SK-N-MC (cell line): Measurements from ENCODE around the gene CAMK1G.
A peak's percentile ranks its signal among the peaks of the same experiment; 100 is the strongest.

Experiments used
- DNase-seq: peaks from one replicate; pipeline ENCODE4 v3.0.0-alpha.2; 2011; ENCODE audit warnings: low read depth, low spot score
- H3K27ac ChIP-seq: fragments of 200-600 bp; sonication (generic); 2 replicates; pipeline ENCODE4 v1.5.1; 2016; ENCODE audit warnings: mixed run types
- H3K36me3 ChIP-seq: fragments of 200-600 bp; sonication (generic); 2 replicates; pipeline ENCODE4 v1.6.1; 2017; ENCODE audit warnings: antibody characterized with exemption, low read length, mixed read lengths; ENCODE audit not compliant: insufficient read depth
- H3K4me3 ChIP-seq: fragments of 200-600 bp; sonication (generic); 2 replicates; pipeline ENCODE4 v1.5.1; 2016
- H3K9ac ChIP-seq: fragments of 200-600 bp; sonication (generic); 2 replicates; pipeline ENCODE4 v1.8.0; 2017; ENCODE audit warnings: mixed run types, mixed read lengths; ENCODE audit not compliant: insufficient read length
- H3K9me3 ChIP-seq: fragments of 200-600 bp; sonication (generic); 2 replicates; pipeline ENCODE4 v1.6.1; 2017; ENCODE audit warnings: low read depth, mild to moderate bottlenecking, antibody characterized with exemption, low read length, moderate library complexity, mixed read lengths
- EZH2 ChIP-seq: fragments of 200-600 bp; sonication (generic); IDR thresholded peaks from one replicate; pipeline ENCODE4 v1.6.1; 2017; ENCODE audit warnings: antibody characterized with exemption
- FOXP2 ChIP-seq: optimal IDR thresholded peaks from 2 replicates; pipeline ENCODE3; 2011; ENCODE audit warnings: mild to moderate bottlenecking, moderate library complexity; ENCODE audit not compliant: insufficient read depth; ENCODE audit errors: extremely low read length, control extremely low read depth
- POLR2AphosphoS5 ChIP-seq: IDR thresholded peaks from 2 replicates; pipeline ENCODE4 v1.6.1; 2012; ENCODE audit warnings: mild to moderate bottlenecking, low read depth, low read length, borderline replicate concordance

Gene CAMK1G

DNA sequence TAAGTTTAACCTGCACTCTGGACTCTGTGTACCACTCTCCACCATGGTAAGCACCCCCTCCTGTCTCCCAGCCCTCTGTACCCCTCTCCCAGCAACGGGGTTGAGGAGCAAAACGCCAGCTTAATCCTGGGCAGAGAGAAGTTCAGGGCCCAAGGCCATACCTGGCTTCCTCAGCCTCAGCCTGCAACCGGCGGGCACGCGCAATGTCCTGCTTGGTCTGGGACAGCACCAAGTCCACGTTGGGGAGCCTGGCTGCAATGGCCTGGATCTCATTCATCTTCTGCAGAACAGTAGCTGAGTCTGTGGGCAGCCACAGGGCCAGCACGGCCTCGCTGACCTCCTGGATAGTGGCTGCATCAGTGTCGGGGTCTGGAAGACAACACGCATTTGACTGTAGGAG, 34.8 kb downstream of the CAMK1G start:
- H3K4me3 ChIP-seq = no peak overlapping the region
- H3K27ac ChIP-seq = no peak overlapping the region
- no peak for DNase-seq
- no peaks in the 10 kb centered on the region for H3K9me3 ChIP-seq
- H3K9ac ChIP-seq = no peak overlapping the region
- H3K36me3 ChIP-seq = no peaks in the 10 kb centered on the region
- TF ChIP-seq FOXP2 = no peak
- TF ChIP-seq EZH2 = no peak
- no peak for TF ChIP-seq POLR2AphosphoS5

DNA sequence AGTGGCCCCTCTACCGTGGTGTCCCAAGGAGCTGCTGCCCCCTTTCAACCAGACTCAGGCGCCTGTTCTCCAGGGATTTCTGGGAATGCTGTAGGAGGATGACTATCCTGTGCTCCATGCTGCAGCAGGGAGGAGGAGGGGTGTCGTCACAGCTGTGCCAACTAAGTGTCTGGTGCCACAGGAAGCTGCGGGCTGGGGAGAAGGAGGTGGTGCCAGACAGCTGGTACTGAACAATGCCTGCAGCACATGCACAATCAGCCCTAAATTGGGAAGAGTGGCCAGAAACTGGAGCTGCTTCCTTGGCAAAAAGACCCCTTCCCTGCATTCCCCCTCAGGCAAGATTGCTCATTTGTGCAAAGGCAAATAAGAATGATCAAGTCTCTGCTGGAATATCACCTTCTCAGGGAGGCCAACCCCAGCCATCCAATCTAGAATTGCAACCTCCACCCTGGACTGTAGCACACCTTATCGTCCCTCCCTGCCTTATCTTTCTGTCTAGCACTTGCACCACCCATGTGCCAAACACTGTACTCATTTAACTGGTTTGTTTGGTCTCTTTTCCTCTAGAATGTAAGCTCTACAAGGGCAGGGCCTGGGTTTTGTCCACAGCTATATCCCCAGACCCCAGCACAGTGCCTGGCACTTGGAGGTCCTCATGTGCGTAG, 35.4 kb downstream of the CAMK1G start:
- Histone ChIP-seq H3K27ac (no peak overlapping the region), H3K9ac (no peak overlapping the region), H3K36me3 (no peaks in the 10 kb centered on the region), H3K9me3 (no peaks in the 10 kb centered on the region), H3K4me3 (no peak overlapping the region)
- DNase-seq = no peak
- TF ChIP-seq FOXP2 (no peak), EZH2 (no peak), POLR2AphosphoS5 (no peak)

DNA sequence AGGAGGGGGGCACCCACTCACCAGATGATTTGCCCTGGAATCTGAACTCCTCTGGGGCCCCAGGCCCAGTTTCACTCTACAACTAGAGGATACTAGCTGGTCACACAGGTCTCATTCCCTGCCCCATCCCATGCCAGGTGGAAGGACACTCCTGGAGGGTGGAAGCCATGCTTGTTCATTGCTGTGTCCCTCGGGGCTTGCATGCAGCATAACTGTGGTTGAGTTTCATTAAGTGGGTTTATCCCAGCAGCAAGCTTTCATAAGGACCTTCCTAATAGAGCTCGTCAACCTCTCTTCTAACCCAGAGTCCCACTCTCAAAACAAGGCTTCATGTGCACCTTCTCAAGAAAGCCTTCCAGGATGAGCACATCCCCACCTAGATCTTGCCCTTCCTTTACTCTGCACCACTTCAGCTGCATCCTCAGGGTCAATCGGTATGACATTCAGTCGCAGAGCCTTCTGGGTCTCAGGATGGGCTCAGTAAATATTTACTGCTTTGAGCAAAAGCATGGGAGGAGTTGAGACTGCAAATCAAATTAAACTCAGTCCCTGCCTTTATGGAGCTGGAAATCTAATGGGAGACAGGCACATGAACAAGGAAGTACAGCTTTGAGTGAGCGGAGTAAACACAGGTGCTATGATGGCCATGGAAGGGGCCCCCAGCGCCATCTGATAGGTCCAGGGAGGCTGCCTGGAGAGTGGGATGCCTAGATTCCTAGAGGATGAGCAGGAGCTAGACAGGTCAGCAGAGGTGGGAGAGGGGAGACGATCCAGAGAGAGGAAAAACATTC, 36.4 kb downstream of the CAMK1G start:
- peak overlapping the region; percentile 55 for H3K4me3 ChIP-seq
- no peaks in the 10 kb centered on the region for H3K9me3 ChIP-seq
- H3K27ac ChIP-seq = peak overlapping the region; percentile 65; the same call in 1 of the 2 replicates
- TF ChIP-seq EZH2 (no peak), POLR2AphosphoS5 (no peak), FOXP2 (no peak)
- DNase-seq = no peak
- no peaks in the 10 kb centered on the region for H3K36me3 ChIP-seq
- no peak overlapping the region for H3K9ac ChIP-seq

DNA sequence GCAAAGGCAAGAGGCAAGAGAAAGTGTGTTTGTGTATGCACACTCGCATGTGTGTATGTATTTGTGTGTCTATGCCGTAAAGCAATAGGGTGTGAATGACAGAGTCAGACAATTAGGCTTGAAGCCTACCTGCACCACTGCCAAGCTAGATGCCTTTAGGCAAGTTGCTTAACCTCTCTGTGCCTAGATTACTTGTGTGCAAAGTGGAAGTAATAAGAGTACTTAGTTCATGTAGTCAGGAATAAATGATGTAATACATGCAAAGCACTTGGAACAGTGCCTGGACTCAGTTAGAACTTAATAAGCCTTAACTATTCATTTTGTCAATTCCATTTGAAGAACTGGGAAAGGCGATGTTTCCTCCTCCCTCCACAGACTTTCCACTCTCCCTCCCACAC, 37.0 kb downstream of the CAMK1G start:
- H3K27ac ChIP-seq = peak overlapping the region; percentile 76
- peak overlapping the region; percentile 50 for H3K9ac ChIP-seq
- no peaks in the 10 kb centered on the region for H3K9me3 ChIP-seq
- H3K36me3 ChIP-seq = no peaks in the 10 kb centered on the region
- peak; percentile 20; the same call in 1 of the 2 replicates for TF ChIP-seq POLR2AphosphoS5
- TF ChIP-seq EZH2 = no peak
- peak overlapping the region; percentile 55 for H3K4me3 ChIP-seq
- peak; percentile 98 for DNase-seq

DNA sequence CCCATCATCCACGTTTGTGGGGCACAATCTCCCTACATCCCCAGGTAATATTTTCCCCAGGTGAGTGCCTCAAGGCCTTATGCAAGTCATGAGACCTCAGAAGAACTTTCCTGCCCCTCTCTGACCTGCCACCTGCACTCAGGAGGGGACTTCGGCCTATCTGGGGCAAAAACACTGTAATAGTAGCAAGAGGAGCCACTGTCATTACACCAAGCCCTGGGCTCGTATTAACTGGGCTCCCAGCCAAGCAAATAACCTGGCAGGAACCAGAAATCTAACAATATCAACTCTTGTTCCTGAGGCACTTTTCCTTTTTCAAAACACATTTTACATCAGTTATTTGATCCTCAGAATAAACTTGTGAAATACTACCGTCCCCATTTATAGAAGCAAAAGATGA, 37.8 kb downstream of the CAMK1G start:
- Histone ChIP-seq H3K4me3 (peak overlapping the region; percentile 55), H3K9me3 (no peaks in the 10 kb centered on the region), H3K9ac (peak overlapping the region; percentile 50), H3K27ac (peak overlapping the region; percentile 76), H3K36me3 (no peaks in the 10 kb centered on the region)
- TF ChIP-seq FOXP2 = no peak
- no peak for TF ChIP-seq POLR2AphosphoS5
- TF ChIP-seq EZH2 = no peak
- DNase-seq = no peak

DNA sequence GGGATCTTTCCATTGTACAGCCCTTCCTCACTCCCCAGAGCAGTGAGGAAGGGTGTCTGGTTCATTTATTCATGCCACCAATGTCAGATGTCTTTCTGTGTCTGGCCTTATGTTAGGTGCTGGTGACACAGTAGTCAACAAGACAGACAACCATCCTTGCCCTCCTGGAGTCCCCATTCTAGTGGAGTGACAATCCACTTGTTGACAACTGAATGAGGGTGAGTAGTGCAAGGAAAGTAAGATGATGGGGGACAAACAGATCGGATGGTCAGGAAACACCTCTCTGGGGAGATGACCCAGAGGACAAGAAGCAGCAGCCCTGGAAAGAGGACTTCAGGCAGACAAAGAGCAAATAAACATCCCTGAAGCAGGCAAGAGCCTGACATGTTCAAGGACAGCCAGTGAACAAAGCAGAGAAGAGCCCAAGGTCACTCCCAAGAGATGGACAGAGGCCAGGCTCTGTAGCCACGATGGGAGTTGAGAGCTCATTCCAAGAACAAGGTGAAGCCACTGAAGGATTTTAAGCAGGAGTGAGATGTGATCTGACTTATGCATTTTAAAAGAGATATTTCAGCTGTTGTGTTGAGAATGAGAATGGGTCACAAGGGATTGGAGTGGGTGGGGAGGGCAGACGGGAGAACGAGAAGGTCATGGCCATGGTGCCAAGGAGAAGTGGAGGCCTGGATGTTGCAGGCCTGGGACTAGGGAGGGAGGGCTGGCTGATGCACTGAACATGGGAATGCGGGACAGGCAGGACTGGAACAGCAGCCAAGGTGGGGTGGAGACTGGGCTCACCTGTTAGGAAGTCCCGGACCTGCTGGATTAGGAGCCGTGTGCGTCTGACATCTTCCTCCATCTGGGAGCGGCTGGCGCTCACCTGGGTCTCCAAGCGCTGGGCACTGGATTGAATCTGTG, 38.5 kb downstream of the CAMK1G start:
- no peak for DNase-seq
- no peak for TF ChIP-seq POLR2AphosphoS5
- TF ChIP-seq EZH2 = no peak
- TF ChIP-seq FOXP2 = no peak
- Histone ChIP-seq H3K9ac (no peak overlapping the region), H3K4me3 (0 out of 2 replicates have a peak overlapping the region, but pooled peaks have one; percentile 55), H3K27ac (peak overlapping the region; percentile 76), H3K36me3 (no peaks in the 10 kb centered on the region), H3K9me3 (no peaks in the 10 kb centered on the region)

DNA sequence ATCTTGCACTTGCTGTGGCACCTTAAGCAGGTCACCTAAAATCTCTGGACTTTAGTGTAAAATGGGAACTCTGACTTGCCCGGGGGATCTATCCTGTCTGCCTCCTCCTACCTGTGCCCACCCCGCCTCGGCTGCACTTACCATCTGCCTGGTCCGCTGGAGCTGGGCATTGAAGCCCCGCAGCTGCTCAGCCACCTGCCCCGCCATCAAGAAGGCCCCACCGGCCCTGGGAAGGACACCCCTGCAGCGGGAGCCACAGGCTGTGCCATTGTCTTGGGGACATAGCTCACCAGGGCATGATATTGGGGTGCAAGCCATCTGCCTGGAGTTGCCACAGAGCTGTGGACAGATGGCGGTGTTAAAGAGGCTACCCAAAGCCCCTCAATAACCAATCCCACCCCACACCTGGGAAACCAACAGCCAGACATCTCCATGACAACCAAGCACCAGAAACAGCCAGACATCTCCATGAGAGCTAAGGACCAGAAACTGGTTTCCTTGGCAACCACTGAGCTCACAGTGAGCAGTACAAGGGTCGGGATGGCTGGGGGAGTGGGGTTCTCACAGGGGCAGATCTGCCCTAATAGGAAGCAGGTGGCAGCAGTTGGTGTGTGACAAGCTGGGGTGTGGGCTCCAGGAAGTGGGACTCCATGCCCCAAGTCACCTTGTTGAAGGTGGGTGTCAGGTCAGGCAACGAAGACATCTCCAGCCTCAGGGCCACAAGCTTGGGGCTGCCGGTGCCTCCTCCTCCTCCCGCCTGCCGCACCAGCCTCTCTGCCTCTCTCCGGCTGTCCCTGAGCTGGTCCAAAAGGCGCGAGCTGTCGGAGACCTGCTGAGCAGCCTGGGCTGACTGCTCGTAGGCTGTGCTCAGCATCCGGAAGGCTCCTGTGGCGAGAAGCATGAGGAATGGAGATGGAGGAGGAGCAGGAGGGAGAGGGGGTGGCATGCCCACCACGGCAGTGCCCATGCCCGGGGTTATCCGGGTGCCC, 39.6 kb downstream of the CAMK1G start:
- TF ChIP-seq EZH2 = no peak
- no peak for TF ChIP-seq FOXP2
- no peak for TF ChIP-seq POLR2AphosphoS5

More for the DNA sequence above, 39.6 kb downstream of the CAMK1G start:
- Histone ChIP-seq H3K9me3 (no peaks in the 10 kb centered on the region), H3K9ac (peak overlapping the region; percentile 15), H3K27ac (no peak overlapping the region), H3K4me3 (no peak overlapping the region), H3K36me3 (no peaks in the 10 kb centered on the region)
- no peak for DNase-seq
